HK-2 (cell line): ENCODE data around the gene MCC.

Experiments
- DNase-seq: peaks from one replicate; pipeline ENCODE4 v3.0.0-alpha.2; 2018; ENCODE audit not compliant: unreplicated experiment

MCC gene

DNA sequence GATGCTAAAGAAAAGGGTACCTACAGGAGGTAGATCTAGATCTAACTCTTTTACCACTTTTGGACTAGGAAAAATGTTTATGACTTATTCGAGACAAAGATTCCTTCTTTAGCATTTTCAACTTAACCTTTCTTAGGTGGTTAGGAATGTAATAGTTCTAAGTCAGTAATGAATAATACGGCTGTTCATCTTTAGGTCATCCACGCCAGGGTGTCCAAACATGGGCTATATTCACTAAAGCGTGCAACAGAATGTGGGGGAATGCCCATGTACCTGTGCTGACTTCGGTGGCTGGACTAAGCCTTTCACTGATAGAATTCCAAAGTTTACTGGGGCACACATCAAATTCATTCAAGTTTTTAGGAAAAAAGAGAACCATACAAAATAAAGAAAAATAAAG, 218.2 kb downstream of the MCC start:
- no peak for DNase-seq

DNA sequence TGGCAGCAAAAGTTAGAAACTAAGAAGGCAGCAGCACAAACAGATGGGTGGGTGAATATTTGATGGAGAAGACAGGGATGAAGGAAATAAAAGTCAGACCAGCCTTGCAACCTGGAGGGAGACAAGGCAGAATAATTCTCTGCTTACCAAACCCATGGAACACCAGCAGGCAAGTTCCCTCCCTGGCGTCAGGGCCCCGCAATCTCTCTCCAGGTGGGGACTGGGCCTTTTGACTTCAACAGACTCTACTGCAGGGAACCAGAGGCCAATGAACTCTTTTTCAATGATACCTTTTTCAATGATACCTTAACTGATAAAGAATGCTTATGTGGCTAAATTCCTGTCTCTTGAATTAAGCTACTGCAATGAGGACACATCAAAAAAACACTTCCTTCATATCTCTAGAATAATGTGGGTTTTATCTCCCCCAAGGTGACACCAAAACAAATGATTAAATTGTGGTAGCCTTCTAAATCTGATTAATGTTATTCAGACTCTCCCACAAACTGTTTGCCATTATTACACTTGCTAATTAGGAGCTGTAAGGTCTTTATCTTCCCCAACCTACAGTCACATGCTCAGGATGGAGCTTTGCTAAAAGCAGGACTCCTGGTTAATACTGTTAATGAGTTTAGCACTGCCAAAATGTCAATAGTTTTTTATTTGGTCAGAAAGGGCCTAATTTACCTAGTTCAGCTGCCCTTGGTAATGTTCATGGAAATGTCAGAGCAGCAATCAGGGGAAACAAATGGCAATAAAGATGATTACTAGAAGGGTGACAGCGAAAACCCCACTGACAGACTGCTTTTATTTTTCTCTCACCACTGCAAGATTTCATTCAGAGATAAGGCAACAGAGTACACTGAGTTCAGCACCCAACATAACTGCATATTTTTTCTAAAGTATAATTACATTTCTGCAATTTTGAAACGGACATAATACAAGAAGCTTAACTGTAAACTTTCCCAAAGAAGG, 218.9 kb downstream of the MCC start:
- DNase-seq, result no peak

DNA sequence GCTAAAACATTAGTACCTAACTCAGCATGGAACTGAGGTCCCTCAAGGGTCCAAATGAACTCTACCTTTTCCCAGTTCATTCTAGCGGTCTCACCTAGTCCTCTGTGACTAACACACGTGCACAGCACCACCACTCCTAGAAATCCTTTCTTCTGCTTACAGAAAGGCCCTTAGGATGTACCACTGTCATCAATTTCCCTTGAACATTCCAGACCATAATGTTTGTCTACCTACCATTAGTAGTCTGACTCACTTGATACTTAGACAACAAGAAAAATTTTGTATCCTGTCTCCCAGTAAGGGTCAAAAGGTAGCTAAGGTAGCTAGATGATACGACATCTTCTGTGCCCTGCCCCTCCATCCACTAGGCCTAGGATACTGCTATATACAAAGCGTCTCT, 220.0 kb downstream of the MCC start:
- DNase-seq, result no peak

DNA sequence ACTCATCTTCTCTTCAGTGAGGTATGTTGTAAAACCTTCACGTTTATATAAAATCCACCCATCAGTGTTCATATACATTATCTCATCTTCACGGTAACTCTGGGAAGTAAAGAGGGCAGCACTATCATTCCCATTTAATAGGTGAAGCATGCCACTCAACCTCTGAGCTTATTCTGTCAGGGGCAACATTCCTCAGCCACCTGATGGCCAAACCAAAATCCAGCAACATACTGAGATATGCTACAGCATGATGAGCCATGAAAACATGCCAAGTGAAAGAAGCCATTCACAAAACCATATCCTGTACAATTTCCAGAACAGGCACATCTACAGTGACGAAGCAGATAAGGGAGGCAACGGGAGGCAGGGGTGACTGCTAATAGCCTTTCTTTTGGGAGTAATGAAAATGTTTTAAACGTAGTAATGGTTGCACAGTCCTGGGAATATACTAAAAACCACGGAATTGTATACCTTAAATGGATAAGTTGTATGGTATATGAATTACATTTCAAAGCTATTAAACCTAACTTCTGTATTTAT, 220.8 kb downstream of the MCC start:
- DNase-seq, result no peak

DNA sequence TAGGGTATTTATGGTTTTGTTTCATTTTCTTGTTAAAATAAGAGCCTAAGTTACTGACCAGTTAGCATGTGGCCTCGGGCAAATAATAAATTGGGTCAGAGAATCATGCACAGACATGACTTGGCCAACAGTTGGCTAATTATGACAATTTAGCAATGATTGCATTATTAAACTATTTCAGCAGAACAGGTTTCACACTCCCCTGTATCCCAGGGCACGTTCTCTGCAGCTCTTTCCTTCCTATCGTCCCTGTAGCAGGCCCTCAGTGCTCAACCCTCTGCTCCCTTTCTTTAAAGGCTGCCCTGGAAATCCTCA, 221.4 kb downstream of the MCC start:
- no peak for DNase-seq

DNA sequence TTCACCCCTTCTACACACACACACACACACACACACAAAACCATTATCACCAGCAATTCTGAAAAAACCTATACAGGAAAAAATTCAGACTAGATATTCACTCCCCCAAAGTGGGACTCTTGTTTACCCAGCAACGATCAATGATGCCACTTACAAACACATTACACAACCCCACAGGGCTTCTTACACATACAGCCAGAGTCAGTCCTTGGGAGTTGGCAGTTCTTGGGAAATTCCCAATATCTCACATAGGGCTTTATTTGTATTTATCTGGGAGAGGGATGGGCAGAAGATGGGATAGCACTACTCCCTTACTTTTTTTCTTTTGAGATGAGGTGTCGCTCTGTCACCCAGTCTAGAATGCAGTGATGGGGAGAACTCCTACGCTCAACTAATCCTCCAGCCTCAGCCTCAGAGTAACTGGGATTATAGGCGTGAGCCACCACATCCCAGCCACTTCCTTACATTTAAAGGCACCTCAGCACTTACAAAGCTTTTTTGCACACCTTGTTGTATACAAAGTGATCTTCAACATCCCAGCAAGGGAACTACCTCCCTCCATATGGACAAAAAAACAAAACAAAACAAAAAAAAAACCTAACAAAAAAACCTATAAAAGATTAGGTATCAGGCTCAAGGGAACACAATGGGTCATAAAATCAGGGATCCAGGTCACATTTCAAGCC, 221.9 kb downstream of the MCC start:
- no peak for DNase-seq

DNA sequence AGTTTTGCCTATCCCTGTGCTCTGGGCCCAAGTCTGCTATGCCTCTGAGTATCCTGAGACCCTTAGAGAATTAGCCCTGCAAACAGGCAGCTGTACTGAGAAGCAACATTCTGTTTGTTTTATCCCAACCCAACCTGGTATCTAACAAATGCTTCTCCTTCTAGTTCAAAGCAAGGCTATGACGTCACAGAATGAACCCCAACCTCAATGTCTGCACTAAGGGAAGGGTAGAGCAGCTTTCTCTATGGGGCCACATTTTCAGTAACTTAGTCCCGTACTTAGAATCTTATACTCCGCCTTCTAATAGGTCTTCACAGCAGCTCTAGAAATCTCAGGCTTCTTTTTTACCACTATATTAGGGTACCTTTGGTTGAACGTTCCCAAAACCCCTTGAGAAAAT, 223.1 kb downstream of the MCC start:
- DNase-seq, result no peak

DNA sequence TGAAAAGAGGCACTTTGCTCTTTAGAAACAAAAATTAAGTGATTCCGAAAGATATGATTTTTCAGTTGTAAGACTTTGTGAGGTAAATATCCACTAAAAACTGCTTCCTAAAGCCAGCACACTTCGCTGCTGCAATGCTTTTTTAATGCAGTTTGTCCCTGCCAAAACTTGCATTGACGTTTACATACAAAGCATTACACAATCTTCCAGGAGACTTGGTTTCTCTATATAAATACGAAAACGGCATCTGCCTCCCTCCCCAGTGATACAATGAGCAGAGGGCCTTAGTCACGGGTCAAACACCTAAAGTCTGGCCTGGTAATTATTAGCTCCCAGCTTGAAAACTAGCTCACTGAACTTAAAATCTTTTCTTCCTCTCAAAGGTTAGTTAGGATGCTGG, 224.2 kb downstream of the MCC start:
- DNase-seq, result no peak

DNA sequence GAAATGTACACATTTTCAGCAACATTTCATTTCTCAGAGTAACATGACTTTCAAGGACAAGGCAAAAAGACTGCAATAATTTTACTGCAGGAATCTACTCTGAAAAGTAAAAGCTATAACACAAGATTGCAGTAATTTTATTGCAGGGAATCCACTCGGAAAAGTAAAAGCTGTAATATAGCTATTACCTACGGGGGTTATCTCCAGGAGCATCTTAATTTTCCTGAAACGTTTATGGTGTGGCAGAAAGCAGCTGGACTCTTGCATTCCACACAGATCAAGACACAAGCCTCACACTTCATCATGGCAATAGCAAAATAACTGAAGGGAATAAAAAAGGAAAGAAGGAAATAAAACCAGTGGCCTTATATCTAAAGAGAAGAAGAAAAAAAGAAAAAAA, 224.7 kb downstream of the MCC start:
- DNase-seq, result no peak

DNA sequence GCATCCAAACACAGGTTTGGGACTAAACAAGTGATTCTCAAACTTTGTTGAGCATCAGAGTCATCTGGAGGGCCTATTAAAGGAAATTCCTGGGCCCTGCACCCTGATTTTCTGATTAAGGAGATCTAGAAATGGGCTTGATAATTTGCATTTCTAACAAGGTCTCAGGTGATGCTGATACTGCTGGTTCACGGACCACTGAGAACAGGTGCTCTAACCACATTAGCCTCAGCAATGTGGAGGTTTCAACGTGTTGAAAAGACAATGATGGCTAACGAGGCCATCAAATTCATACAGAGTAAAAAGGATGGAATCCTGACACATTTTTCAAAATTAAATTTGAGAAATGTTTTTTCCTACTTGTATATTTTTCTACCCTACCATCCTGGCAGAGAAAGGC, 225.6 kb downstream of the MCC start:
- DNase-seq, result no peak

DNA sequence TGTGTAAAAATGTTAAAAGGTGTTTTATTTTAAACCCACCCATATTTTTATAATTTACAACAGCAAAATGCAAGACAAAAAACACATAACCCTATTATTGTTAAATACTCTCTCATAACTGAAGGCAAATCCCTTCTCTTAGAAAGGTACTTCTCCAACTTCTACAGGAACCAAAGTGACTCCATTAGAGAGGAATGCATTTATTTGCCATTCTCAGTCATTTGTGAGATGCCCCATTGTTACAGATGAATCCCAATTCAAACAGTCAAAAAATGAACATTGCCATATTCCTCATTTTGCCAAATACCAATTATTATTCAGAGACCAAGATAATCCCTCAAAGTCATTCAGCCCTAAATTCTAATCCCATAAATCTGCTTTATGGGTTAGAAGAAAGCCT, 229.2 kb downstream of the MCC start:
- DNase-seq, result no peak

DNA sequence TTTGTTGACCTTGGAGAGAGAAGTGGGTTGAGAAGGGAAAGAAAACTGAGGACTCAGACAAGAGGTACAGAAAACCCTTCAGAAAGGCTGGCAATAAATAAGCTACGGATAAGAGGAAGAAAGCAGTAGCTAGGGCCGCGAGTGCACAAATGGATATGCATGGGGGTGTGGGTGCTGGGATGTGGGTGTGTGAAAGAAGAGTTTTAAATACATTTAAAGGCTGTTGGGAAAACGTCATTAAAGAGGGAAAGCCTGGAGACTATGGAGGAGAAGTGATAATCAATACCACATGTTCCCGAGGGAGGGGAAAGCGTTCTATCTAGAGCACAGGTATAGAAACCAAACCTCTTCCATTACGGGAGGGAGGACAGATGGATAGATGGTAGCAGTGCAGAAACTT, 230.7 kb downstream of the MCC start:
- no peak for DNase-seq

DNA sequence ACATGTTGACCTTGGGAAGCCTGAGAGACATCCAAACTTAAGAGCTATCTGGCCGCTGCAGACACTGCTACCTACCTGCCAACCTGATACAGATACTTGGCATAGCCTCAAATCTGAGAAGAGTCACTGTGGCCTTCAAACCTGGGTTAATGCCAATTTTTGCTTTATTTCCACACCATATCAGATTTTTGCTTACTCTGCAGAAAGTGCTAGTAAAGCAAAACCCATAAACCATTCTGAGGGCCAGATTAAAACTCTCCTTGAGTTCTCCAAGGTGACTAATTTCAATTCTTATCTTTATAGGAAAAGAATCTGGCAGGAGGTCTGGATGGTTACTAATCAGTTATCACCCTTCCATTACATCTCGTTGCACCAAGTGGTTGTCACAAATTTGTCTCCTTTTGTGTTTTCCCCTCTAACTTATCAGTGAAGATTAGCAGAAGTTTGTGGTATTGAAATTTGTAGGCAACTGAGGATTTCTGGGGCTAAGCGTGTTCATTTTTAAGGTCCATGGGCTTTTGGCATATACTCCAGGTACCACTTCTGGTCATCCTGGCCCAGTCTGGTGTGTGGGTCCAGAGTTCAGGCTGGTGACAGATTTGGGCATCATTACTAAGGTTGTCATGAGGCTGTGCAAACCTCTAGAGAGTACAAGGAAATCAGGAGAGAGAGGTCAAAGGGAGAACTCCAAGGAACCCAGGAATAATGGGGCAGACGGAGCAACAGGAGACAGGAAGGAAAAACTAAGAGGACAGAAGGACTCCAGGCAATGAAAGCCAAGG, 231.4 kb downstream of the MCC start:
- no peak for DNase-seq

DNA sequence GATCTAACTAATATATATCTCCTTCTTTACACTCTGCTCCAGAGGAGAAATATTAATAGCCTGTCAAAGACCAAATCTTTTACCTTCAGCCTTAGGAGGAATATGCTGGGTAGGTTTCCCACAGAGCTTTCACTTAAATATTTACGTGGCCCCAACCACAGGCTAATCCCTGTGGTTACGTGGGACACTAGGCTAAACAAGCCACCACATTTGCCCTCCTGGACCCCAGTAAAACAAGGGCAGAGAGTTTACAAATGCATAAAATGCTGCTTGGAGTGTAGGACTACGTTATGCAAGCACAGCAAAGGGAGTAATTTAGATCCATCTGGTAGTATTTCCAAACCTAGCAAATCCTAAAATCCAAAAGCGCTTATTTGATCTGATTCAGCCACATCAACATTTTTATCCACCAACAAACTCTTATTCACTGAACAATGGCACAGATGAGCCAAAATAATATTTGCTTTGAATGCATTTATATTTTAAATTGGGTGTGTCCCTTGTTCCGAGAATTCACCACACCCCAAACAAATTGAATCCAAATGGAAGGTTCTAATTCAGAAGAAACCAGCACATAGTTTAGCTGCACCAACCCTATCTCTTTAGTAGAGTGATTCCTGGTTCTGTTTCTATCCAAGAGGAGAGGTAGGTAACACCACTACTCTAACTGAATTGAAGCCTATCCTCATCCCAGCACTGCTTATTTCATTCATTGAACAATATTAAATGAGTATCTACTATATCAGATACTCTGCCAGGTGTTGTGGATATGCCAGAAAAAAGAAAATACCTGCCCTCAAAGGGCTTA, 232.5 kb downstream of the MCC start:
- DNase-seq, result no peak

DNA sequence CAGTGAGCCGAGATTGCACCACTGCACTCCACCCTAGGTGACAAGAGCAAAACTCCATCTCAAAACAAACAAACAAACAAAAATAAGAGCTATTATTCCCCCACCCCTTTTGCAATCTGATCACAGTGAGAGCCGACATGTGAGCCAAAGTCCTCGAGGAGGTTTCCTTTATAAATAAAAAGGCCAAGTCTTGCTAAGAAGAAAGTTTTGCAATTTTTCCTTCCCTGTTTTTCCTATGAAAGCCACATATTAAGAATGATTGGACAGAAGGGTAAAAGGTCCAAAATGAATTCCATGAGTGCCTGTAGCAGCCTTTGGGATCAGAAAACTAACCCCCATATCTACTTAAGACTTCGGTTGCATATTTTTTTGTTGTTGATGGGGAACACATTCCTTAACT, 233.1 kb downstream of the MCC start:
- no peak for DNase-seq

DNA sequence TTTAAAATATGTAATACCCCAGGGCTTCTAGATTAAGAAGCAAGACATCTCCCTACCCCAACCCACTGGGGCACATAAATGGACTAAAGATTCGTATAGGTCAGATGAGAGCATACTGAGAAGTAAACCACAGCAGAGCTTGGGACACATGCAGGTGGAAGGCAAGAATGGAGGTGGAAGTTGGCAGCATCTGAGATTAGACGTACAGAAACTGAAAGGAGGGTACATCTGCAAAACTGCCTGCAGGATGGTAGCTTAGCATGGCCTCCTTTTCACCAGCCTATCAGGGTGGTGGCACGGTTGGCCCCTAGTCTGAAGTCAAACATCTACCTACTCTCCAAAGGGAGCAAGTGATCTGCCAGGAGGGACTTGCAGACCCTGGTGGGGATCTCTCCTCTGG, 235.2 kb downstream of the MCC start:
- DNase-seq, result no peak

DNA sequence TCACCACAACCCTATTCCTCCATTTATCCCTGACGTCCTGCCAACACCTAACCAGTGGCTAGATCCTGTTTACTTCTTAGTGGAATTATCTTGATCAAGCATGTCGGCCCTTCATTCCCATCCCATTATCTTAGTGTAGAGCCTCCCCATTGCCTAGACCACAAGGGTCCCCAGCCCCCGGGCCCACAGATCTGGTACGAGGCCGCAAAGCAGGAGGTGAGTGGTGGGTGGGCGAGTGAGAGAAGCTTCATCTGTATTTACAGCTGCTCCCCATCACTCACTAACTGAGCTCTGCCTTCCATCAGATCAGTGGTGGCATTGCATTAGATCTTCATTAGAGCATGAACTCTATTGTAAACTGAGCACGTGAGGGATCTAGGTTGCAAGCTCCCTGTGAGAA, 236.2 kb downstream of the MCC start:
- DNase-seq, result no peak

DNA sequence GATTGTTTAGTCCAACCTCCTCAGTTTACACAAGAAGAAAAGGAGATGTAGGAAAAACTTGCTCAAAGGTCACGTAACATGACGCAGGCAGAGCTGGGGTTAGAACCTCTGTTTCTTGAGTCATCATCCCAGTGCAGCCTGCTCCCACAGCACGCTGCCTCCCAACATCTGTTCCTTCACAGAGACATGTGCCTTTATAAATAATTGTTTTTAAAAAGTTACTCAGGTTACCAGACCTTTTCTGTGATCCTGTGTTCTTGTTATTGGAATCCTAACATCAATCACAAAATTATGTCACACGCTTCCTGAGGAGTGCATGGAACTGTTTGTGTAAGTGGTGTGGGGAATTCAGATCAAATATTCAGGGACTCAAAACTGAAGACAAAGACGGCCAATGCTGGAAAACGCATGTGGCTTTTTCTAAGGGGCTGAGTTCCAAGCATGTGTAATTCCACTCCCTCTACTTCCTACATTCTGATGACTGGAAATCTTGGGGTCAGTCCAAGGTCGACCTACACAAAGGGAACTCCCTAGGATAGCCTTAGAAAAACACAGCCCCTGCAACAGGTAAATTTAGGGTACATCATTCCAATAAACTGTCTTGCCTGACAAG, 237.8 kb downstream of the MCC start:
- DNase-seq, result no peak

DNA sequence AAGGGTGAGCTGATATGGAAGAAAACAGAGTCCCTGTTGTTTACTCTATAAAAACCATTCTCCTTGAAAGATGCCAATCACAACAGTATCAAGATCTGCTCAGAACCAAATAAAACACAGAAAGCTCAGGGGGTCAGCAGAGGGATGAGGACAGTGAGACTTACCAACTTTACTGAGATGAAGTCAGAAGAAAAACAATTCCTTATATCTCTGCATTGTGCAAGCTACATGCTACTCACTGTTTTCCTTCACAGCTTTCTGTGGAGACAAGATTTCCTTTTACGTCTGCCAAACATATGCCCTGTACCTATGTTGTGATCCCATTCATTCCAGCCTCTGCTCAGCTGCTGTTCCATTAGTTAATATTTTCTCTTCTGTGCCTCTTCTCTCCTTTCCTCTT, 239.0 kb downstream of the MCC start:
- DNase-seq, result no peak

DNA sequence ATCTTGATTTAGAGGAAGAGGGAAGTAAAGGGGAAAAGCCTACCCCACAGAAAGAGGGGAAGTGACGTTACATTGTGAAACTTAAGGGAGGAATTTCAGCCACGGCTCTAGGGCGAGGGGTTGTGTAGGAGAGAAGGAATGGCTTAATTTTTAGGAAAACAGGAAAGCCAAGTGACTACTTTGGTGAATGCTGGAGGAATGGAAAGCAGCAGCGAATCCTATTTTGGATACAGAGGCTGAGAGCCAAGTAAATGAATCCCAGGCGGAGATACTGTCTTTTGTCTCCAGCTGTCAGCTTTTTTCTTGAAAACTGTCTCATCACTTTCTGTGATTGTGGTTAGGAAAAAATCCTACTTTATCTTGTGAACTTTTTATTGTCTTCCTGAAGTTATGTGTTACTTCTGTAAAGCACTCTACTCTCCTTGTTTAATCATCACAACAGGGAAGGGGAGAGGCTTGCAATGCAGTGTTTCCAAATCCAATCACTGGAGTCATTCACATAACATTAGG, 241.8 kb downstream of the MCC start:
- no peak for DNase-seq
